GM12891 (cell line): ENCODE measurements around the gene TRAP1.

Source experiments
- POLR2A ChIP-seq: IDR thresholded peaks from 2 replicates; pipeline ENCODE4 v1.6.1; 2011; ENCODE audit warnings: low read depth, low read length, control low read depth
- POLR2AphosphoS5 ChIP-seq: IDR thresholded peaks from 2 replicates; pipeline ENCODE4 v1.6.1; 2011; ENCODE audit warnings: low read depth, low read length, control low read depth

GRCh38 chr16:3725276-3725675, 8.0 kb upstream of the TRAP1 start:
- no peak for TF ChIP-seq POLR2AphosphoS5
- no peak for TF ChIP-seq POLR2A
